ENCODE data around the gene DOP1A.

Gene DOP1A

DNA sequence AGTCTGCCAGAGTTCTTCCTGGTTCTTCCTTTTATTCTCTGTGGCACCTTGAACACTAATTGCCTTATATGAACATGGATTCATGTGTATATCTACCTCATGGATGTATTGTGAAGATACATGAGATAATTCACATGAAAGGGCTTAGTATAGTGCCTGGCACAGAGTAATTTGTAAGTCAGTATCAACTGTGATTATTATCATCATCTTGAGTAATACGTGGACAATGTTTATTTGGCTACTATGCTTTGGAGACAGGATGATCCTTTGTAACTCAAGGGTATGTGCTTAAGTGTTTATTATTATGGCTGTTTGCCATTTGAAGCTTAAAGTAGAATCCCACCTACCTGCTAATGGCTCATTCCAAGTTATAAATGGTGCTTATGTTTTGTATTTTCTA, 16.0 kb downstream of the DOP1A start:
- DNase-seq (ENCODE audit: low spot score): no peak

DNA sequence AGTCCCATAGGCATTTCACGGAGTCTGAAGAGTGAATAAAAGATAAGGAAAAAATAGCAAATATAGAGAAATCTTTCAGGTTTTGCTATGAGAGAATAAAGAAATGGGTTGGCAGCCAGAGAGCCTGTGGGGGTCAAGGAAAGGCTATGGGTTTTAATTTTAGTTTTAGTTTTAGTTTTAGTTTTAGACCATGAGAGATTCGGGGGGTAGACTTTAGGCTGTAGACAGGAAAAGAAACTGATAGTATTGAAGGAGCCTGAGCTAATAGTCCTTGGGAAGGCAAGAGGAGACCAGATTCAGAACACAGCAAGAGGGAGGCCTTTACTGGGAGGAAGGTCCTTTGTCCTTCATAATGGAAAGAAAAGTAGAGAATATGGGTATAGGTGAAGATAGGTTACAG, 19.3 kb downstream of the DOP1A start:
- no peak for DNase-seq (ENCODE audit: low spot score)

DNA sequence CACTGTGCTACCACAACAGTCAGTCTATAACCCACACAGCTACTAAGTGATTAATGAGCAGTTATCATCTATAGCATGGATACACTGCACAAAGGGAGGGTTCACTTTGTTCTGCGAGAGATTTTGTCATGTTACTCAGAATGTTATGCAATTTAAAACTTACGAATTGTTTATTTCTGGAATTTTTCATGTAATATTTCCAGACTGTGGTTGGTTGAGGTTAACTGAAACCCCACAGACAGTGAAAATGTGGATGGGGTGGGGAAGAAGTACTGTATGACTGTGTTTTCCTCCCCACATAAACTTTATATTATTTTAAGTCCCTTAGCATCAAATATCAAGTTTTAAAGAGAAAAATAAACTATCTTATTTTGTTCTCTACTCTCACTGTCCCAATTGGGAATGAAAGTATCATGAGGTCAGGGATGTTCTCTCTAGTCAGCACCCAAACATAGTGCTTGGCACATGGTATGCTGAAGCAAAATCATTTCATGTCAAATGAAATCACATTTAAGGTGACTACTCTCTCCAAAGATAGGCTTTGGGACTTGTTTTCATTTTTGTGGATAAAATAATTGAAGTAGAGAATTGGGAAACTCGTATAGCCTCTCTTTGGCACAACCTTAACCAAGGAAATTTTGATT, 25.4 kb downstream of the DOP1A start:
- no peak for DNase-seq (ENCODE audit: low spot score)

DNA sequence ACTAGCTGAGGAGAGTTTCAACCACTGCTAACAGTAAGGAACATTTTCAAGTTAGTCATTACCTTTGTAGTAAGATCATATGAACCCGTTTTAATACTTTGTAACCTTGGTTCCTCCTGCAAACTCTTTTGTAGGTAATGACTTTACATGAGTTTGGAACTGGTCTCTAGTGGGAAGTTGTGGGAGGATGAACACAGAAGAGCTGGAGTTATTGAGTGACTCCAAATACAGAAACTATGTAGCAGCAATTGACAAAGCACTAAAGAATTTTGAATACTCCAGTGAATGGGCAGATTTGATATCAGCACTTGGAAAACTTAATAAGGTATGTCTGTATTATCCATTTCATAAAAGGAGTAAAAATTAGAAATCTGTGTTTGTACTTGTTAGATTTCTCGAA, 29.3 kb downstream of the DOP1A start:
- DNase-seq (ENCODE audit: low spot score): no peak

DNA sequence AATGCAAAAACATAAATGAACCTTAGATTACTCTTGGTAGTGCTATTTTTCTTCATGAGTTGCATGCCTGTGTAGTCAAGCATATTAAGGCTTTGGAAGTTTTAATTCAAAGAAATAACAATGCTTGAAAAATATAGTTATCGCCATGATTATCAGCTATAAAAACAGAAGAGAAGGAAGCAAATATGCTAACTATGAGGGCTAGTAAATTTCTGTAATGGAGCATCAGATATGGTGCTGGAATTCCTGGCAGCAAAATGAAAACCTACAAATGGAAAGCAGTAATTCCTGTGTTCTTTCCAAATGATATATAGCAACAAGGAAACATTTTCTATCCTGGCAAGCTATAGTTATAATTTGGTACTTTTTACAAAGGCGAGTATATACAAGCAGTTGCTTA, 29.7 kb downstream of the DOP1A start:
- DNase-seq (ENCODE audit: low spot score): no peak

DNA sequence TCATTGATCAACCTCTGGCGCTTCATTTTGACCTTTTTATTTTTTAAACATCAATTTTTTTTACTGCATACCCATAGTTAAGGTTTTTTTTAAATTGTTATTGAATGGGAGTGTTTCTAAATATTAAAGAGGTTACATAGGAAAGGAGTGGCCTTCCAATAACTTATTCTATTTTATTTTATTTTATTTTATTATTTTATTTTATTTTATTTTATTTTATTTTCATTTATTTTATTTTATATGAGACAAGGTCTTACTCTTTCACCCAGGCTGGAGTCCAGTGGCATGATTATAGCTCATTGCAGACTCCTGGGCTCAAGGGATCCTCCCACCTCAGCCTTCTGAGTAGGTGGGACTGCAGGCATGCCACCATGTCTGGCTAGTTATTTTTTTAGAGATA, 30.2 kb downstream of the DOP1A start:
- no peak for DNase-seq (ENCODE audit: low spot score)

DNA sequence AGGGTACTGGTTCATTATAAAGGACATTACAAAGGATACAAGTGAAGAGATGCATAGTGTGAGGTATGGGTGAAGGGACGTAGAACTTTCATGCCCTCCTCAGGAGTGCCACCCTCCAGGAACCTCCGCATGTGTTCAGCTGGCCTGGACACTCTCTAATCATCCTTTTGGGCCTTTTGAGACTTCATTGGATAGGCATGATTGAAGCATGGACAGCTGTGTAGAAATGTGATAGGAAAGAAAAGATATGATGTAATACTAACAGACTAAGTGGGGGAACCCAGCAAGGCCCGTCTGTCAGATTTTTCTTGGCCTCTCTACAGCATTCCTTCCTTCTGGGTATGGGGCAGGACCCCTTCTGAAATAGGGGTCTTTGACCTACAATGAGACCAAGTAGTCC, 31.1 kb downstream of the DOP1A start:
- DNase-seq (ENCODE audit: low spot score): no peak

DNA sequence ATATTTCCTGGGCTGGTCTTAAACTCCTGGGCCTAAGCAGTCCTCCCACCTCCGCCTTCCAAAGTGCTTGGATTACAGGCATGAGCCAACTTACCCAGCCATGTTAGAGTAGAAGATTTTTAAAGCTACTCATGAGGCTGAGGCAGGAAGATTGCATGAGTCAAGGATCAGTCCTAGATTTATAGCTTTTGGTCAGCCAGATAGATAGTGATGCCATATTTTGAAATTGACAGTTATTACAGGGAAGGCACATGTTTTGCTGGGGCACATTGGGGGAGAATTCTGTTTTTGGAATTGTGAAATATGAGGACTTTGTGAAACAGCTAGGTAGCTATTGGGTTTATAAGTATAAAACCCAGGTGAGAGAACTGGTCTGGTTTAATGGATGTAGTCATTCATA, 40.9 kb downstream of the DOP1A start:
- no peak for DNase-seq (ENCODE audit: low spot score)

DNA sequence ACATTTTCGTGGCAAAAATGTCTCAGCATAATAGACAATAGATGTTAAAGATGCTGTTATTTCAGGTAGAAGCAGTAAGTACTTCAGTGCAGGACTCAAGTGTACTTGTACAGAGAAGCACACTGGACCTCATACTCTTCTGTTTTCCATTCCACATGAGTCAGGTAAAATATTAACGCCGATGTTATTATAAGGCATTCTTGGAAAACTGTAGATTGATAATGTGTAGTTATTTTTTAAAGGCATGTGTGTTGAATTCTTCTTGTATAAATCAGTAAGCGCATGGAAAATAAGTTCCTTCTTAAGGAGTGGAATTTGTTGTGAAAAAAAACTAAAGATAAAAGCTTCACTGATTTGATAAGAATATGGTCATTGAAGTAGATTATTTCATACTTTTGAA, 45.8 kb downstream of the DOP1A start:
- DNase-seq (ENCODE audit: low spot score): no peak

DNA sequence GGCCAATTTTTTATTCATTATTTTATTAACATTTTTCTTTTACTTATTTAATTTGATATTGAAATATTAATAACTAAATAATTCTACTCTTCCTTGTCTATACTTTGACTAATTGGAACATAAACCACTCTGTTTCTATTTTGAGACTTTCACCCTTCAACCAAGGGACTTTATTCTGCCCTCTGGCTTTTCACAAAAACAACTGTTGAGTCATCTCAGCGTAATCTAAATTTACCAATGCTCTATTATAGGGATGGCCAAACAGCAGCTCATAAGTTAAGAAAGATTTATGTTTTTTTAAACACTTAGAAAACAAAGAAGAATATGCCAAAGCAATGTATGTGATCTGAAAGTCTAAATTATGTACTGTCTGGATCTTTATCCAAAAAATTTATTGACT, 46.7 kb downstream of the DOP1A start:
- no peak for DNase-seq (ENCODE audit: low spot score)

DNA sequence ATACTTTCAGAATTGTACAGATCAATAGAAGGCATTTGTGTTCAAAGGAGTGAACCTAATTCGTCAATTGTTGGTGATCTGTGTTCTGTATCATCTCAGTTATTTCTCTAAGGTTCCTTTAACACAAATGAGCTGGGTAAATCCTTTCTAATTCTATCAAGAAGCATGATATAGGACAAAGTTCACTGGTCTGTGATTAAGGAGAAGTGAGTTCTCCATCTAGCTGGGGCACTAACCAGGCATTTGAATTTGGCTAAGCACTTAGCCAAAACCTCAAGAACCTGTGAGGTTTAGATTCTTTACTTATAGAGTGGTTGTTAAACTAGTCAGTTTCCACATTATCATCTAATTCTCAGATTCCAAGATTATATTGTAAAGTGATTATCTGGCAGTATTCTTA, 50.3 kb downstream of the DOP1A start:
- DNase-seq (ENCODE audit: low spot score): no peak

DNA sequence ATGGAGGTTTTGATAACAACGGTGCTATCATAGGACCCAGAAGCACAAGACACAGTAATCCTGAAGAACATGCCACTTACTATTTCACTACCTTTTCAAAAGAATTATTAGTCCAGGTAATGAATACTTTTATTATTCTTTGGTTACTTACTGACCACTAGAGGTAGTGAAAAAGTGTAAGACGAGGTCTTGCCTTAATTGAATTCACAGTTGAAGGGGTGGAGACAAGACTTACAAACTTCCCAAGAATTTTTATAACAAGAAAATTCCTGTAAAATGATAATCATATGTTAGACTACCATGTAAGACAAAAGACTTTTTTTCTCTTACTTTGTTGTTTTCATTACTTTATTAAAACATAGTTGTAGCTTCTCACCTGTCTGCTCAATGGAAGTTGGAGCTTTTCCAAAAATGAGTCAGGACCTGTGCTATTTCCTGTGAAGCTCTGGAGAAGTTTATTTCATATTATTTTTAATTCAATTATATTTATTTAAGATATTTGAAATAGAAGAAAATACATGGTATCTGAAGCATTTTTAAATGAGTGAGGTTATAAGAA, 52.4 kb downstream of the DOP1A start:
- DNase-seq (ENCODE audit: low spot score): no peak

DNA sequence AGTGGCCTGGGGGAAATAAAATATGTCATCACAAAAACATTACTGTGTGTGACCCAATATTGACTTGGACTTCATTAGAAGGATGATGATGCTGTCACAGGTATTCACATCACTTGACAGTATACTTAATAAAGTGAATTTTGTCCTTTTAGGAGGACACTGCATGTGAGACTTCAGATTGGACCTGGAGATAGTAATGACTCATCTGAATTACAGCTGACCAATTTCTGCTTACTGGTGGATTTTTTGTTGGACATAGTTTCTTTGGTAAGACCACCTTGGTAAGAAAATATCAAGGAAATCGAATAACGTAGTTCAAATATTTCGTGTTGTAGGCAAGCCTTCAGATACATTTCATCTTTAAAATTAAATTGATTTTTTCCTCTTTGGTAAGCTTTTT, 57.1 kb downstream of the DOP1A start:
- no peak for DNase-seq (ENCODE audit: low spot score)

DNA sequence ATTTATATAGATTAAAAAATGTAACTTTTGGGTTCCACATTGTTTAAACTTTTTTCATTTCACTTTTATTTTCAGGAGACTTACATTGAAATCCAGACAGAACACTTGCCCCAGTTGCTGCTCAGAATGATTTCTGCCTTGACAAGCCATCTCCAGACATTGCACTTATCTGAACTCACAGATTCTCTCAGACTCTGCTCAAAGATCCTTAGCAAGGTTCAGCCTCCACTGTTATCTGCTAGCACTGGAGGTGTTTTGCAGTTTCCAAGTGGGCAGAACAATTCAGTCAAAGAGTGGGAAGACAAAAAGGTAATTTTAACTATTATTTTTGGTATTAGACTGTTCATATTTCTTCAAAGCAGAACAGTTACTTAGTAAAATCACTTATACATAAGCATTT, 58.0 kb downstream of the DOP1A start:
- DNase-seq (ENCODE audit: low spot score): no peak

DNA sequence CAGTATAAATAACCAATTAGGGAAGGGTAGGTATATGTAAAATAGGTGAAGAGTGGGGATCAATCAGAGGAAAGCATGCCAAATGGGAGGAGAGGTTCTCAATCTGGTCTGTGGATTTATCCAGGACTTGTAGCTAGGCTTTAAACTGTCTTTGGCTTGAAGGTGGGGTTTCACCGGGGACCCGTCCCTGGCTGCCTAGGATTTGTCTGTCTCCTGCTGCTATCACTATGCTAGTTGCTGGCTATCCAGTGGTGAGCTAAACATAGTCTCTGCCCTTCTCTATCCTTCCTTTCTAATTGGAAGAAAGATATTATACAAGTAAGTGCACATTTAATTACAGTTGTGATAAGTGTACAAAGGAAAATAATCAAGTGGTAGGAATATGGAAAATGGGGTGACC, 58.8 kb downstream of the DOP1A start:
- DNase-seq (ENCODE audit: low spot score): no peak

DNA sequence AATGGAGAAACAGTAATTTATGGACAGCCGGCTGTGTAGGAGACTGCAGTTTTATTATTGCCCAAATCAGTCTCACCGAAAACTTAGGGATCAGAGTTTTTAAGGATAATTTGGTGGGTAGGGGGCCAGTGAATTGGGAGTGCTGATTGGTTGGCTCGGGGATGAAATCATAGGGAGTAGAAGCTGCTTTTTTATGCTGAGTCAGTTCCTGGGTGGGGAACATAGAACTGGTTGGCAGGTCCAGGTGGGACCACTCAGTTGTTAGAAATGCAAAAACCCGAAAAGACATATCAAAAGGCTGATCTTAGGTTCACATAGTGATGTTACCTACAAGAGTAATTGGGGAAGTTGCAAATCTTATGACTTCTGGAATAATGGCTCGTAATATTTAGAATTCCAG, 59.3 kb downstream of the DOP1A start:
- DNase-seq (ENCODE audit: low spot score): no peak

DNA sequence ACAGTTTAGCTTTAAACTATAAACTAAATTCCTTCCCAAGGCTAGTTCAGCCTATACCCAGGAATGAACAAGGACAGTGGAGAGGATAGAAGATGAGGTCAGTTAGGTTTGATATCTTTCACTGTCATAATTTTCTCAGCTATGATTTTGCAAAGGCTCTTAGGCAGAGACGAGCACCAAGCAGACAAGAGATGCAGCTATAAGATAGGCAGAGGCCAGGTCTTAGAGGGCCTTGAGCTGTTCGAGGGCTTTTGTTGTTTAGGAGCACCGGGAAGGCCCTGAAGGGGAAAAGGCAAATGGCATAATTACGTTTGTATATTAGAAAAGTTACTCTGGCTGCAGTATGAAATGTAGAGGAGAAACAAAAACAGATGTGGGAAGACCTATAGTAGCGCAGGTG, 59.8 kb downstream of the DOP1A start:
- no peak for DNase-seq (ENCODE audit: low spot score)

DNA sequence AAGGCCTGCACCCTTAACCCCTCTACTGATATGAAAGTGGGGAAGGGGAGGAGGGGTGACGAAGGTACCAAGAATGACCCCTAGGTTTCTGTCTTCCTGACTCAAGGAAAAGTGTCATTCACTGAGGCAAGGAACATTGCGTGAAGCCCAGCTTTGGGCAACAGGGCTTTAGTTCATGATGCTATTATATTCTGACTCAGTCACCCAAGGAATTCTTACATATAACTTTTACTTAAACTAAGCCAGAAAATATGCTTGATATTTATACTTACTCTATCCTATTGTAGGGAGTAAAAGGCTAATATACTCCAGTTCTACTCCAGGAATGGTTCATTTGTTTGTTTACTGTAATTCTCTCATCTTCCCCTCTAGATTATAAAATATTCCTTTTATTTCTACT, 60.5 kb downstream of the DOP1A start:
- no peak for DNase-seq (ENCODE audit: low spot score)

DNA sequence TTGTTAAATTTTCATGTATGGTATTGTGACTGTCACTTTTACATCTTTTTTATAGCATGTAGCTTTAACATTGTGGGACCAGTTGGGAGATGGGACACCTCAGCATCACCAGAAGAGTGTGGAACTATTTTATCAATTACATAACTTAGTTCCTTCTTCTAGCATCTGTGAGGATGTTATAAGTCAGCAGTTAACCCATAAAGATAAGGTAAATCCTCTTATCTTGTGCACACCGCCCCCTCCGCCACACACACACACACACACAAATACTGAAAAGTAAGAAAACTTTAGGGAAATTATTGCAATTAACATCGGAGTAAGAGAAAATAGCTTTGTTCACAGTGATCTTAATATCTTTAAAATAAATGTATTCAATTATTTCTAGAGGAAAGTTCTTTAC, 64.7 kb downstream of the DOP1A start:
- DNase-seq (ENCODE audit: low spot score): no peak

DNA sequence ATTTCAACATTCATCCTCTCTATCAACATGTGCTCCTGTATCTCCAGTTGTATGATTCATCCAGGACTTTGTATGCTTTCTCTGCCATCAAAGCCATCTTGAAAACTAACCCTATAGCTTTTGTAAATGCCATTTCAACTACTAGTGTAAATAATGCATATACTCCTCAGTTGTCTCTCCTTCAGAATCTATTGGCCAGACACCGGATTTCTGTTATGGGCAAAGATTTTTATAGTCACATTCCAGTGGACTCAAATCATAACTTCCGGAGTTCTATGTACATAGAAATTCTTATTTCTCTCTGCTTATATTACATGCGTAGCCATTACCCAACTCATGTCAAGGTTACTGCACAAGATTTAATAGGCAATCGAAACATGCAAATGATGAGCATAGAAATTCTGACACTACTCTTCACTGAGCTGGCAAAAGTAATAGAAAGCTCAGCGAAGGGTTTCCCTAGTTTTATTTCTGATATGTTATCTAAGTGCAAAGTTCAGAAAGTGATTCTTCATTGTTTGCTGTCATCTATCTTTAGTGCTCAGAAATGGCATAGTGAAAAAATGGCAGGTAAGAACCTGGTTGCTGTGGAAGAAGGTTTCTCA, 70.7 kb downstream of the DOP1A start:
- no peak for DNase-seq (ENCODE audit: low spot score)

DNA sequence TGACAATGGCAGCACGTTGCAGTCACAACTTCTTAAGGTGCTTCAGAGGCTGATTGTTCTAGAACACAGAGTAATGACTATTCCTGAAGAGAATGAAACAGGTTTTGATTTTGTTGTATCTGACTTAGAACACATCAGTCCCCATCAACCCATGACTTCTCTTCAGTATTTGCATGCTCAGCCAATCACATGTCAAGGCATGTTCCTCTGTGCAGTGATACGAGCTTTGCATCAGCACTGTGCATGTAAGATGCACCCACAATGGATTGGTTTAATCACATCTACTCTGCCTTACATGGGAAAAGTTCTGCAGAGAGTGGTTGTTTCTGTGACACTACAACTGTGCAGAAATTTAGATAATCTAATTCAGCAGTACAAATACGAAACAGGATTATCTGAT, 71.3 kb downstream of the DOP1A start:
- no peak for DNase-seq (ENCODE audit: low spot score)

DNA sequence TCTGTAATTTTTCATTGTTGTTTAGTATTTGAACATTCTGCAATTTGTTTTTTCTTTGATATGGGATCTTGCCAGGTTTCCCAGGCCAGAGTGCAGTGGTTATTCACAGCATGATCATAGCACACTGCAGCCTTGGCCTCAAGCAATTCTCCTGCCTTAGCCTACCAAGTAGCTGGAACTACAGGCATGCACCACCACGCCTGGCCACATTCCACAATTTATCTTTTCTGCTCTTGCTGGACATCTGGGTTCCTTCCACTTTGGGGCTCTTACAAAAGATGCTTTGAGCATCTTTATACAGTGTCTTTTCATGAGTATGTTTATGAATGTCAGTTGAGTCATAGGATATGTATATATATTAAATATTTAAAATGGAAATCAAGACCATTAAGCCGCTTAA, 83.6 kb downstream of the DOP1A start:
- no peak for DNase-seq (ENCODE audit: low spot score)

DNA sequence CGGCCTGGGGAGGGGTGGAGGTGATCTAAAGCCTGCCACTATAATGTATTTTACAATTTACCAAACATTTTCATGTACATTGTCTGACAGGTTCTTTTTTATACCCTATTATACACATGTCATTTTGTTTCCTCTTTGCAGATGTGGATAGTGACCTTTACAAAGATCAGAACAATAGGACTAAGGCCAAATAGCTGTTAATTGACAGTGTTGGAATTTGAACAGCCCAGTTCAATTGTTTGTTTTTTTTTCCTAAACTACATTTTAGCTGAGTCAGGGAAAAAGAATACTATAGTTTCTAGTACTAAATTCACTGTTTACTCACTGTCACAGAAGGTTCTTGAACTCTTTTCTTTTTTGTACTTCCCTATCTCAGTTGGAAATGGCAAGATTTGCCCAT, 85.4 kb downstream of the DOP1A start:
- DNase-seq (ENCODE audit: low spot score): no peak

DNA sequence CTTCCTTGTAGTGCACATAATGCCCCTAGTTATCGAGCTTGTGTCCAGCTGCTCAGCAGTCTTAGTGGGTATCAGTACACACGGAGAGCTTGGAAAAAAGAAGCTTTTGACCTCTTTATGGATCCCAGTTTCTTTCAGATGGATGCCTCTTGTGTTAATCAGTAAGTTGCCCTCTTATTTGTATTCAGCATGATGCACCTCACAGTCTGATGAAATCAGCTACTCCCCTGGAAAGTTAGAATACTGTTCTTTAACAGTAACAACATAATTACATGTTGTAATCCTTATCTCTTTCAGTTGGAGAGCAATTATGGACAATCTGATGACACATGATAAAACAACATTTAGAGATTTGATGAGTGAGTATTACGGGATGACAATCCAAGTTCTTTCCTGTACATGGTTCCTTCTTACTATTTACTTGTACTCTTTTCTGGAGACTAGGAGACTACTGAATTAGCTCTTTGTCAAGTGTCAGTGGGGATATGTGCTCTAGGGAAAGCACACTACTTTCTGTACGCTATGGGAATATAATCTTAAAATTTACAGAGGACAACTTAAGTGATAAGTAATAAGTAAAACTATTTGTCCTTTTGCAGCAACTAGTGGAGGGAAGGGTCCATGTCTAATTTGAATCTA, 86.5 kb downstream of the DOP1A start:
- DNase-seq (ENCODE audit: low spot score): no peak

Measured in RKO (cell line).